GM23248 (cell line): ENCODE results near the gene PROM2.

Source experiments
- EZH2 ChIP-seq: fragments of 200-600 bp; sonication (generic); IDR thresholded peaks from 2 replicates; pipeline ENCODE4 v1.6.1; 2018; ENCODE audit warnings: antibody characterized with exemption, mild to moderate bottlenecking; ENCODE audit not compliant: insufficient read depth, poor library complexity, severe bottlenecking
- EZH2phosphoT487 ChIP-seq: fragments of 200-600 bp; sonication (generic); IDR thresholded peaks from 2 replicates; pipeline ENCODE4 v1.6.1; 2018; ENCODE audit warnings: antibody characterized with exemption, moderate library complexity, mild to moderate bottlenecking, low read depth; ENCODE audit not compliant: insufficient read depth

DNA sequence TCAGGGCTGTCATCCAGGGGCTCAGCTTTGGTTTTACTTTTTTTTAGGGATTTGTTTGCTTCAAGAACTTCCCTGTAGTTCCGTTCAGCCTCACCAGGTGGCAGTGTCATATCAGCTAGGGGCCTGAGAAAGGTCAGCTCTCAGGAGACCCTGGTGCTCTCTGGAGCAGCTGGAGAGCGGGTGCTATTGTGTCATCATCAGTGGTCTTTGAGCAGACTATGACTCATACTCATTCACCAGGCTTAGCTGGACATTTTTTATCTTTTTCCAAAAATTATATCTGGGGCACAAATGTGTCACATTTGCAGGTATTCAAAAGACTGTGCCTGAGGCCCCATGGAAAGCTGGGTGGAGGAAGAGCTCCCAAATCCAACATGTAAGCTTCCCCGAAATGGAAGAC is 42.5 kb upstream of the PROM2 start:
- TF ChIP-seq EZH2, result no peak
- TF ChIP-seq EZH2phosphoT487, result no peak
